Ramos (cell line): ENCODE measurements around the gene MAMSTR.
"Not testable (repeated sequence)": the region's sequence is repeated elsewhere in the genome, so short reads cannot be mapped to it uniquely, and the experiment has no call there.

Experiments used
- in situ Hi-C: fragments of 300-500 bp; cut with MboI; formaldehyde crosslinking; loops from one replicate; pipeline ENCODE4 v1.14.3; 2022; ENCODE audit warnings: low sequenced_read_pairs; ENCODE audit not compliant: unreplicated experiment

MAMSTR gene, protein sequence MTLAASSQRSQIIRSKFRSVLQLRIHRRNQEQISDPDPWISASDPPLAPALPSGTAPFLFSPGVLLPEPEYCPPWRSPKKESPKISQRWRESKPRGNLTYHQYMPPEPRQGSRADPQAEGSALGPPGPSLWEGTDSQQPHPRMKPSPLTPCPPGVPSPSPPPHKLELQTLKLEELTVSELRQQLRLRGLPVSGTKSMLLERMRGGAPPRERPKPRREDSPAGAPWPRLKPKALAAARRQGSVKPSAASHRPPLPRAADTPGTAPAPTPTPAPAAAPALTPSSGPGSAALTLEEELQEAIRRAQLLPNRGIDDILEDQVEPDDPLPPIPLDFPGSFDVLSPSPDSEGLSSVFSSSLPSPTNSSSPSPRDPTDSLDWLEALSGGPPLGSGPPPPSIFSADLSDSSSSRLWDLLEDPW

GRCh38 chr19:48719263-48720171 is at the start of gene MAMSTR:
Gene MAMSTR (minus strand): TSS chr19:48719725. CDS start chr19:48719031, 694 bp downstream.
- in situ Hi-C loops = no loop called here

GRCh38 chr19:48768994-48769713 is 49.6 kb upstream of the MAMSTR start:
- in situ Hi-C loops = no loop called here

DNA sequence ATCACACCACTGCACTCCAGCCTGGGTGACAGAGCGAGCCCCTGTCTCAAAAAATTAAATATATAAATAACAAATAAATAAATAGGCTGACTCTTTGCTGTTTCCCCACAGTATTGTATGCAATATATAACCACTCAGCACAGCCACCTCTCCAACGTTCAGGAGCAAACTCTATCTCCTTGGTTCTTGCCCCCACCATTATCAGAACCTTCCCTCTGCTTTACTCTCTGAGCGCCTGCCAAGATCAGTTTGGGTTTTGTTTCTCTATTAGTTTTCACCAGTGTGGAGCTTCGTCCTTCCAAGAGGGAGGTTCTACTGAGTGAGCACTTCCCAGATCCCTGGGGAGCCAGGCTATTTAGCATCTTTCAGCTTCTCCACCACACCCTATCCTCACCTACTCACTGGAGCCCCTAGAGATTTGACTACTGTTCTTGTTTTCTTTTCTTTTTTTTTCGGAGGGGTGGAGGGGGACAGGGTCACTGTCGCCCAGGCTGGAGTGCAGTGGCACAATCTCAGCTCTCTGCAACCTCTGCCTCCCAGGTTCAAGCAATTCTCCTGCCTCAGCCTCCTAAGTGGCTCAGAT is 48.7 kb upstream of the MAMSTR start:
- in situ Hi-C loops = not testable (repeated sequence)

DNA sequence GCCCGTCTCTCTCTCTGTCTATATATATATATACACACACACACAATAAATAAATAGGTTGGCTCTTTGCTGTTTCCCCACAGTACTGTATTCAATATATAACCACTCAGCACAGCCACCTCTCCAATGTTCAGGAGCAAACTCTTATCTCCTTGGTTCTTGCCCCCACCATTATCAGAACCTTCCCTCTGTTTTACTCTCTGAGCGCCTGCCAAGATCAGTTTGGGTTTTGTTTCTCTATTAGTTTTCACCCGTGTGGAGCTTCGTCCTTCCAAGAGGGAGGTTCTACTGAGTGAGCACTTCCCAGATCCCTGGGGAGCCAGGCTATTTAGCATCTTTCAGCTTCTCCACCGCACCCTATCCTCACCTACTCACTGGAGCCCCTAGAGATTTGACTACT is 46.3 kb upstream of the MAMSTR start:
- in situ Hi-C loops = not testable (repeated sequence)

- in situ Hi-C loops = no loop called here
These were observed 41.1 kb upstream of the MAMSTR start for GRCh38 chr19:48760504-48761205.

DNA sequence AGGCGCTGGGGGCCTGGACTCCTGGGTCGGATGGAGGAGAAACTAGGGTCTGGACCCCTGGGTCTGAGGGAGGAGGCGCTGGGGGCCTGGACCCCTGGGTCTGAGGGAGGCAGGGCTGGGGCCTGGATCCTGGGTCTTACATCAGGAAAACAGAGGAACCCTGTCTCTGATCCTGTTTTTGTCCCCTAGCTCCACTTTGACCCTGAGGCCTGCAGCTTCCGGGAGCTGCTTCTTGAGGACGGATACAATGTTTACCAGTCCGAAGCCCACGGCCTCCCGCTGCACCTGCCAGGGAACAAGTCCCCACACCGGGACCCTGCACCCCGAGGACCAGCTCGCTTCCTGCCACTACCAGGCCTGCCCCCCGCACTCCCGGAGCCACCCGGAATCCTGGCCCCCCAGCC is 38.2 kb upstream of the MAMSTR start:
- in situ Hi-C loops = no loop called here

- in situ Hi-C loops = no loop called here
These were observed 37.7 kb upstream of the MAMSTR start for GRCh38 chr19:48757089-48757675.

DNA sequence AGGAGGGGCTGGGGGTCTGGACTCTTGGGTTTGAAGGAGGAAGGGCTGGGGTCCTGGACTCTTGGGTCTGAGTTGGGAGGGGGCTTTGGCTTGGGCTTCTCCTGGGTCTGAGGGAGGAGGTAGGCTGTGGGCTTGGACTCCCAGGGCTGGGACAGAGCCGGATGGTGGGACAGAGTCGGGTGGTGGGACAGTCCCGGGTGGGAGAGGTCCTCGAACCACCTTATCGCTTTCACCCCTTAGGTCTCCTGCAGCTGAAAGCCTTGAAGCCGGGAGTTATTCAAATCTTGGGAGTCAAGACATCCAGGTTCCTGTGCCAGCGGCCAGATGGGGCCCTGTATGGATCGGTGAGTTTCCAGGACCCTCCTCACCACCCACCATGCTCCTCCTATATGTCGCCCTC is 37.2 kb upstream of the MAMSTR start:
- in situ Hi-C loops = no loop called here

GRCh38 chr19:48756212-48756611 is 36.7 kb upstream of the MAMSTR start:
- in situ Hi-C loops = no loop called here

- in situ Hi-C loops = no loop called here
These were observed 36.3 kb upstream of the MAMSTR start for GRCh38 chr19:48755787-48756186.

DNA sequence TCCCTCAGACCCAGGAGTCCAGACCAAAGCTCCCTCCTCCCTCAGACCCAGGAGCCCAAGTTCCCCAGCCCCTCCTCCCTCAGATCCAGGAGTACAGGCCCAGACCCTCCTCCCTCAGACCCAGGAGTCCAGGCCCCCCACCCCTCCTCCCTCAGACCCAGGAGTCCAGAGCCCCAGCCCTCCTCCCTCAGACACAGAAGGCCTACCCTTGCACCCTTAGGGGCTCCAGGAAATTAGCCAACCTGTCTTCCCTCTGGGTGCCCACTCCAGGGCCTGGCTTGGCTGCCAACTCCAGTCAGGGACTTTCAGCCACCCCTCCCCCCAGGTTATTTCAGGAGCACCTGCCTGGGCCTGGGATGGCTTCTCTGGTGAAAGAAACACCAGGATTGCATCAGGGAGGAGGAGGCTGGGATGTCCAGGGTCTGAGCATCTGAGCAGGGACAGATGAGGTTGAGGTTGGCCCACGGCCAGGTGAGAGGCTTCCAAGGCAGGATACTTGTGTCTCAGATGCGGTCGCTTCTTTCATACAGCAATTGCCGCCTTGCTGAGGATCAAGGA is 35.6 kb upstream of the MAMSTR start, which contains the start of gene FGF21:
TSS of gene FGF21 (plus strand) at position 441 of the 558 bp plus-strand sequence. CDS start 713 bp downstream, outside the sequence.
- in situ Hi-C loops = no loop called here

DNA sequence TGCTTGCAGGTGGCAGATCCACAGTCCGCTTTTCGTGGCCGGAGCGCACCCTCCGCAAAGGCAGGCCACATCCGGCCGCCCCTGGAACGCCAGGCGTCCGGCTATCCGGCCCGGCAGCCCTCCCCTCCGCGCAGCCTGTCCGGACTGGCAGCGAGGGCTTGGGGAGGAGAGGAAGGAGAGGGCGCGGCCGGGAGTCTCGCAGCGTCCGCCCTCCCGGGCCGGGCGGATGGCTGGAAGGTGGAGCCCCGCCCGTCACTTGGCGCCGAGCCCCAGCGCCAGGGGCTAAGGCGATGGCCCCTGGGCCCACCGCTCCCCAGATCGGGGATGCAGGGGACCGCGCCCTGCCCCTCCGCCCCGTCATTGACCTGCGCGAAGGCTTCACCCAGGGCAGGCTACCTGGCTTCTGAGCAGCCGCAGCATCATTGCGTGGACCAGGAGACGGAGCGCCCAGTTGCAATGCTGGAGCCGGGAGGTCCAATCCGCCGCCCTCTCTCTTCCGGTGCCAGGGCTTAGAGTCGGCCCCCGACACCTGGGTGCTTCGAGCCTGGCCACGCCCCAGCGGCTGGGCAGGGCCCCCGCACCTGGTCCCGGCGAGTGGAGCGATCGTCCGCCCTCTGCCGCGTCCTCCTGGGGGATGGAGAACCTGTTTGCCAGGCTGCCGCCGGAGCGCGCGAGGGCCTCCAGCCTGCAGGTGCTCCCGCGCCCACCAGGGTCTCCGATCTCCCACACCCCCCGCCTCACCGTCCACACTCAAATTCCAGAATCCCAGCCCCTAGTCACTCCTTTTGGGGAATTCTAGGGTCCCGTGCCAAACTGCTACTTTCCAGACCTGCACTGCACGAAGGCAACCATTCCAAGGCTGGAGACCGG is 33.2 kb upstream of the MAMSTR start, which contains the start of gene FUT1:
TSS of gene FUT1 (minus strand) at position 146 of the 870 bp plus-strand sequence. CDS start 1,360 bp downstream, outside the sequence.
- in situ Hi-C loops = no loop called here

GRCh38 chr19:48751845-48752495 is 32.4 kb upstream of the MAMSTR start:
- in situ Hi-C loops = no loop called here

DNA sequence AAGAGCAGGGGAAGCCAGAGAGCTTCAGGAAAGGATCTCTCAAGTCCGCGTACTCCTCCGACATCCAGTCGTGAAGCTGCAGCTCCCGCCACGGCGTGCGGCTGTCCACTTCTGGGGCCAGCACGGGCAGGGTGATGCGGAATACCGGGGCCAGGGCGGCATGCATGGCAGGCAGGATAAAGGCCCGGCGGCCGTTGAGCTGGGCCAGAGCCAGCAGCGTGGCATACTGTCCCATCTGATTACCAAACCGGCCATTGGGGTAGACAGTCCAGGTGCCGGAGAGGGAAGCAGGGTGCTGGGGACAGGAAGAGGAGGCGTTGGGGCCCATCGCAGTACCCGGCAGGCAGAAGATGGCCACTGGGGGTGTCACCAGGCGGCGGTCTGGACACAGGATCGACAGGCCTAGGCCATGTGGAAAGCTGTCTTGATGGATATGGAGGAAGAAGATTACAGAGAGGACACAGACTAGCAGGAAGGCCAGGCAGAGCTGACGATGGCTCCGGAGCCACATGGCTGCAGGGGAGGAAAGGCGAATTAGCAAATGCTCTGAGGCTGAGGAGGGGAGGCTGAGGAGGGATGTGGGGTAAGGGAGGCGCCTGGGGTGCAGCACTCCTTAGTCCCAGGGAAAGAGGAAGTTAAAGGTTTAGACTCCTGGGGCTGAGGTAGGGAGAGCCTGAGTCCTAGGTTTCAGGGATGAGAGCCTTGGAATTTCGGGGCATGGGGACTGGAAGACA is 31.4 kb upstream of the MAMSTR start:
- in situ Hi-C loops = no loop called here

DNA sequence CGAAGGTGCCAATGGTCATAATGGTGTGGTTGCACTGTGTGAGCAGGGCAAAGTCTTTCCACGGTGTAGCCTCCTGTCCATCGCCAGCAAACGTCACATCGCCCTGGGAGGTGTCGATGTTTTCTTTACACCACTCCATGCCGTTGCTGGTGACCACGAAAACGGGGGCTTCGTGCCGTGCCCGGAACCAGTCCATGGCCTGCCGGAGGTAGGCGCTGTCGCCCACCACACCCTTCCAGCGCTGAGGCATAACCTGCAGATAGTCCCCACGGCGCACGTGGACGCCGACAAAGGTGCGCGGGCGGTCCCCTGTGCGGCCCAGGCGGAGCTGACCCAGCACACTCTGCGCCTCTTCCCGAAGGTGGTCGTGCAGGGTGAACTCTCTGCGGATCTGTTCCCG is 30.8 kb upstream of the MAMSTR start:
- in situ Hi-C loops = no loop called here

- in situ Hi-C loops = no loop called here
These were observed 30.2 kb upstream of the MAMSTR start for GRCh38 chr19:48749571-48750198.
